Putamen (tissue), 1 donor: ENCODE measurements around the gene EXOC3L1.

Experiments used
- DNase-seq: peaks from one replicate; pipeline ENCODE4 v3.0.0-alpha.2; 2016; ENCODE audit warnings: low spot score

Gene EXOC3L1

GRCh38 chr16:67163164-67163998, 26.6 kb downstream of the EXOC3L1 start:
- peak; percentile 85 for DNase-seq

GRCh38 chr16:67162506-67163163, 27.3 kb downstream of the EXOC3L1 start:
- DNase-seq: no peak

GRCh38 chr16:67161595-67162058, 28.3 kb downstream of the EXOC3L1 start:
- no peak for DNase-seq

- DNase-seq: no peak
Observed at GRCh38 chr16:67158637-67159600, 31.0 kb downstream of the EXOC3L1 start.

GRCh38 chr16:67157892-67158635, 31.9 kb downstream of the EXOC3L1 start:
- no peak for DNase-seq

- no peak for DNase-seq
Observed at GRCh38 chr16:67157106-67157748, 32.7 kb downstream of the EXOC3L1 start.

GRCh38 chr16:67156143-67156844, 33.6 kb downstream of the EXOC3L1 start:
- no peak for DNase-seq

- DNase-seq: peak; percentile 75
Observed at GRCh38 chr16:67155295-67156142, 34.4 kb downstream of the EXOC3L1 start.

- DNase-seq: no peak
Observed at GRCh38 chr16:67154578-67155294, 35.2 kb downstream of the EXOC3L1 start.

- DNase-seq: no peak
Observed at GRCh38 chr16:67151431-67152097, 38.4 kb downstream of the EXOC3L1 start.

- DNase-seq: no peak
Observed at GRCh38 chr16:67150833-67151396, 39.0 kb downstream of the EXOC3L1 start, which contains the start of gene B3GNT9. TSS of gene B3GNT9 (minus strand) at chr16:67150998. CDS start at chr16:67150485, 513 bp downstream.

GRCh38 chr16:67150047-67150832, 39.7 kb downstream of the EXOC3L1 start:
- DNase-seq: no peak

- no peak for DNase-seq
Observed at GRCh38 chr16:67149276-67150046, 40.5 kb downstream of the EXOC3L1 start.

GRCh38 chr16:67148656-67149275, 41.2 kb downstream of the EXOC3L1 start:
- DNase-seq: no peak

- DNase-seq: no peak
Observed at GRCh38 chr16:67148221-67148620, 41.7 kb downstream of the EXOC3L1 start.
